Lower lobe of right lung (tissue), 2 donors: Measurements from ENCODE around the gene EMP3. TPM values are rescaled to one million over a fixed set of nuclear protein-coding genes. Genes with fewer than 3 reads are reported as not detected.
"Not testable (repeated sequence)": the region's sequence is repeated elsewhere in the genome, so short reads cannot be mapped to it uniquely, and the experiment has no call there.

ENCODE experiments used
- ATAC-seq, 2 donors: fragments of 200-7000 bp; cut with Tn5 transposase; one replicate each; pipeline ENCODE4 v1.9.1; 2020 to 2022; ENCODE audit warnings: mild to moderate bottlenecking in 2 of 2, moderate library complexity in 2 of 2
- DNase-seq: peaks from one replicate; pipeline ENCODE4 v3.0.0-alpha.2; 2020
- H3K27ac ChIP-seq: fragments of 200-600 bp; one replicate; pipeline ENCODE4 v1.8.0; 2022
- H3K27me3 ChIP-seq: fragments of 200-600 bp; one replicate; pipeline ENCODE4 v1.8.0; 2022; ENCODE audit warnings: low read depth
- H3K36me3 ChIP-seq: fragments of 200-600 bp; one replicate; pipeline ENCODE4 v1.8.0; 2022; ENCODE audit warnings: mild to moderate bottlenecking
- H3K4me1 ChIP-seq: fragments of 200-600 bp; one replicate; pipeline ENCODE4 v1.8.0; 2022
- H3K4me3 ChIP-seq: fragments of 200-600 bp; one replicate; pipeline ENCODE4 v1.8.0; 2022; ENCODE audit warnings: mild to moderate bottlenecking
- H3K9me3 ChIP-seq: fragments of 200-600 bp; one replicate; pipeline ENCODE4 v1.8.0; 2022
- CTCF ChIP-seq: fragments of 200-600 bp; IDR thresholded peaks from one replicate; pipeline ENCODE4 v1.8.0; 2022; ENCODE audit warnings: antibody characterized with exemption, mild to moderate bottlenecking
- intact Hi-C: fragments of 100-400 bp; cut with DNase I; formaldehyde crosslinking; loops from one replicate; pipeline ENCODE4 v1.11.0; 2022
- total RNA-seq: library from RNA; stranded (reverse); fragmentation: NEBNext Ultra II Directional; extraction: Animal tissue kit (Norgen Biotek cat#: 25700); gene quantifications from one replicate; pipeline ENCODE4 v1.2.1, GENCODE V29; 2021
- donor health status: DM: no; HTN: yes; CAD: no; lungs with severe emphysema.

Gene EMP3
- total RNA-seq, 1 donor from 2014 or later: 123 TPM

- DNase-seq (no peak), ATAC-seq (peak; percentile 7 to 45)
These were observed 35.0 kb upstream of the EMP3 start for GRCh38 chr19:48290401-48290770.

GRCh38 chr19:48290771-48291488, 34.4 kb upstream of the EMP3 start:
- intact Hi-C loops: no loop called here
- peak; percentile 83 for DNase-seq
- H3K27me3 ChIP-seq: no peaks in the 10 kb centered on the region
- H3K4me1 ChIP-seq: peaks cover 9% of the 10 kb centered on the region
- H3K27ac ChIP-seq: no peak overlapping the region
- TF ChIP-seq CTCF: peak; percentile 95
- ATAC-seq: peak; percentile 87 to 91
- H3K9me3 ChIP-seq: peaks cover 11% of the 10 kb centered on the region
- no peaks in the 10 kb centered on the region for H3K36me3 ChIP-seq
- peak overlapping the region; percentile 54 for H3K4me3 ChIP-seq

More at GRCh38 chr19:48290401-48290770, 35.0 kb upstream of the EMP3 start:
- Histone ChIP-seq H3K4me1 (peaks cover 9% of the 10 kb centered on the region), H3K4me3 (no peak overlapping the region), H3K36me3 (no peaks in the 10 kb centered on the region), H3K27me3 (no peaks in the 10 kb centered on the region), H3K27ac (no peak overlapping the region), H3K9me3 (peaks cover 11% of the 10 kb centered on the region)
- intact Hi-C loops: no loop called here
- no peak for TF ChIP-seq CTCF

- ATAC-seq, H3K9me3 ChIP-seq, H3K36me3 ChIP-seq, H3K27me3 ChIP-seq, H3K4me1 ChIP-seq, H3K27ac ChIP-seq, H3K4me3 ChIP-seq, DNase-seq, intact Hi-C loops: not testable (repeated sequence)
These were observed 33.9 kb upstream of the EMP3 start for GRCh38 chr19:48291489-48291815.

DNA sequence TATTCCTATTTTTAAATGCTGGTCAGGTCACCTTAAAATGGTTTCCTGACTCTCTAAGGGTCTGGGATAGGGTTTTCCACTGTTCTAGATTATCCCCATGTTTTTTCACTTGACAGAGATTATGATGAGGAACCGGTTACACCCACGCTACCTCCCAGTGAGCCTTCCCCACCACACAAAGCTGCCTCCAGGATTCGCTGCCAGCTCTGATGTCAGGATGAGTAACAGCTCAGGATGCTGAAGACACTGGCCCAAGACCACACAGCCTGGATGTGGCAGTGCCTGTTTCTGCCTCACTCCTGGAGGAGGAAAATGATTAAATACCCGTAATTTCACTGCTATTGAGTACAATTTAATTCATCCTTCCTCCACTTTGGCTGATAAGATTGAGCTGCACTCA, 32.6 kb upstream of the EMP3 start:
- Histone ChIP-seq H3K27ac (no peak overlapping the region), H3K36me3 (no peaks in the 10 kb centered on the region), H3K4me1 (peaks cover 9% of the 10 kb centered on the region), H3K4me3 (no peak overlapping the region), H3K9me3 (no peaks in the 10 kb centered on the region), H3K27me3 (no peaks in the 10 kb centered on the region)
- intact Hi-C loops: no loop called here
- no peak for ATAC-seq
- DNase-seq: no peak
- TF ChIP-seq CTCF: no peak

GRCh38 chr19:48295458-48295857, 29.9 kb upstream of the EMP3 start:
- Histone ChIP-seq H3K4me1 (peaks cover 6% of the 10 kb centered on the region), H3K4me3 (no peak overlapping the region), H3K36me3 (no peaks in the 10 kb centered on the region), H3K27me3 (no peaks in the 10 kb centered on the region), H3K9me3 (no peaks in the 10 kb centered on the region), H3K27ac (no peak overlapping the region)
- ATAC-seq: no peak
- no peak for DNase-seq
- TF ChIP-seq CTCF: no peak
- intact Hi-C loops: no loop called here

DNA sequence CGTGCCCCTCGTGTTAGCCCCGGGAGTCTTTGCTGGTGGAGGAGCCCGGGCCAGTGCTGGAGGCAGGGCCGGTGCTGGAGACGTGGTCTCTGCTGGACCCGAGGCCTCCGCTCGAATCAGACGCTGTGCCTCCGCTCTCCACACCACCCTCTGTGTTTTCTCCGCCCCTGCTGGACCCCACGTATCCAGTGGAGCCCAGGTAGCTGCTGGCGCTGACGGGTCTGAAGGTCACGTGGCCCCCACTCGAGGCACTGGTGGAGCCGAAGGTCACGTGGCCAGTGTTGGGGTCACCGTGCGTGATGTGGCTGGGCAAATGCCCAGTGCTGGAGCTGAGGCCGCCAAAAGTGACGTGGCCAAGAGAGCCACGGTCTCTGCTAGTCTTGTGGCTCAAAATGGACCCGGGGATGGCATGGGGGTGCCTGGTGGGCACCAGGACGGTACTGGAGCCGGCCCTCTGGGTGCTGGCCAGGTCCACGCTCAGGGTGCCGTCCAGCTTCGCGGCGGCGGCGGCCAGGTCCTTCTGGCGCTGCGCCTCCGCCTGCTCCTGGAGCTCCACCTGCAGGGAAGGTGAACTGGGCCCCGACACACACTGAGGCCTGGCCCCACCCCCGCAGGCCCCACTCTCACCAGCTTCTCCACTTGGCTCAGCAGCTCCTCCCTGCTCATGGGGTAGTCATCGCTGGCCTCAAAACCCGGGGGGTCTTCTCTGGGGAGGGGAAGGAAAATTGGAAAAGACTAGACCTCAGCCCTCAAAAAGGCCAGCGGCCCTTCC, 28.2 kb upstream of the EMP3 start:
- DNase-seq (no peak), ATAC-seq (peak in 1 of 2 donors; percentile 25)
- Histone ChIP-seq H3K36me3 (no peaks in the 10 kb centered on the region), H3K27ac (no peak overlapping the region), H3K4me1 (no peaks in the 10 kb centered on the region), H3K27me3 (no peaks in the 10 kb centered on the region), H3K4me3 (no peak overlapping the region), H3K9me3 (no peaks in the 10 kb centered on the region)
- TF ChIP-seq CTCF: no peak
- intact Hi-C loops: no loop called here
